ENCODE results near the gene ETV6. TPM values are rescaled to one million over a fixed set of nuclear protein-coding genes. Genes with fewer than 3 reads are reported as not detected.

ETV6 gene
- total RNA-seq, 6 donors from 2014 or later = 22.2 to 93.2 (median 37.5) TPM

DNA sequence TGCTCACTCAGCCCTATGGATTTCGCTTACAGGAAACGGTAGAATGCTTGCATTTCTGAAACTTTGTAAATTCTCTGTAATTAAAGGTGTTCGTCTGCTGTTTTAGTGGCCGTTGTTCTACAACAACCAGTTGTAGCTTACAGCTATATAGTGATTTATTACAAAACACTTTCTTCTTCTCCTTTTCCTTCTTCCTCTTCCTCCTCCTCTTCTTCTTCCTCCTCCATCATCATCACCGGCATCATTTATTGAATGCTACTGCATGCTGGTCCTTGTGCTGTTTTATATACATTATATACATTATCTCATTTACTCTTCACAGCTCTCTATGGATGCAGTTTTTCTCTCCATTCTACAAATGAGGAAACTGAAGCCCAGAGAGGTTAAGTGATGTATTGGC lies 6.4 kb downstream of the ETV6 start:
- no peaks in the 10 kb centered on the region for H3K36me3 ChIP-seq
- no peaks in the 10 kb centered on the region for H3K27me3 ChIP-seq
- TF ChIP-seq POLR2AphosphoS5 (IDR thresholded peaks at IDR 0.05) (no peak), EP300 (IDR thresholded peaks at IDR 0.05) (no peak), CTCF (IDR thresholded peaks at IDR 0.05) (no peak), POLR2A (IDR thresholded peaks at IDR 0.05) (no peak)
- H3K4me3 ChIP-seq = no peak overlapping the region
- H3K27ac ChIP-seq = peak overlapping the region in 2 of 4 donors; percentile 14 to 40
- peaks cover 53 to 73% (median 61%) of the 10 kb centered on the region in 4 donors for H3K4me1 ChIP-seq
- no peaks in the 10 kb centered on the region for H3K9me3 ChIP-seq
- ATAC-seq (ENCODE audit: low FRiP score in 2 of 2) = no peak
- 74 to 80% methylated on average over 5 of the region's 5 CpGs for WGBS, 2 donors
- no peak for DNase-seq

DNA sequence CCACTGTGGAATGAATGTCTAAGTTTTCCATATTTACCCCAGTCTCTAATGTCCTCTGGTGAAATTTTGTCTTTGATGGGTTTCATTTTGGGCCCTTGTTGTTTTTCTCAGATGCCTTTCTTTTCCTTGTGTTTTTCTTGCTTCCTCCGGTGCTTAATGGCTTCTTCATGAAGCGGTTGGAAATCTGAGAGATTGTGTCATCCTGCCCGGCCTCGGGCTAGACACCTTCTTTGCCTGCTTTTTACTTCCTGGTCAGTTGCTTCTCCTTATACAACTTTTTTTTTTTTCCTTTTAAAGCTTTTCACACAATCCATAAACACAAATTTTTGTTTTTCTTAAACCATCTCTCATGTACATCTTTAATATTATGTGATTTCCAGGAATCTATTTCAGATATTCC lies 7.1 kb downstream of the ETV6 start:
- TF ChIP-seq EP300 (IDR thresholded peaks at IDR 0.05) (no peak), CTCF (IDR thresholded peaks at IDR 0.05) (no peak), POLR2A (IDR thresholded peaks at IDR 0.05) (no peak), POLR2AphosphoS5 (IDR thresholded peaks at IDR 0.05) (no peak)
- Histone ChIP-seq H3K4me3 (no peak overlapping the region), H3K27ac (peak overlapping the region in 2 of 4 donors; percentile 14 to 40), H3K36me3 (peaks cover 0 to under 1% (median 0%) of the 10 kb centered on the region in 4 donors), H3K9me3 (no peaks in the 10 kb centered on the region), H3K27me3 (no peaks in the 10 kb centered on the region), H3K4me1 (peaks cover 51 to 75% (median 65%) of the 10 kb centered on the region in 4 donors)
- 61 to 63% methylated on average over 4 of the region's 4 CpGs for WGBS, 2 donors
- DNase-seq (peak in 1 of 2 donors; percentile 51), ATAC-seq (ENCODE audit: low FRiP score in 2 of 2) (no peak)

GRCh38 chr12:11657511-11657910 lies 8.0 kb downstream of the ETV6 start:
- peaks cover 0 to 3% (median 0%) of the 10 kb centered on the region in 4 donors for H3K36me3 ChIP-seq
- TF ChIP-seq EP300 (IDR thresholded peaks at IDR 0.05) = no peak
- TF ChIP-seq POLR2AphosphoS5 (IDR thresholded peaks at IDR 0.05) = no peak
- TF ChIP-seq CTCF (IDR thresholded peaks at IDR 0.05) = no peak
- TF ChIP-seq POLR2A (IDR thresholded peaks at IDR 0.05) = no peak
- H3K27me3 ChIP-seq = no peaks in the 10 kb centered on the region
- no peak overlapping the region for H3K4me3 ChIP-seq
- H3K4me1 ChIP-seq = peaks cover 51 to 81% (median 67%) of the 10 kb centered on the region in 4 donors
- ATAC-seq (ENCODE audit: low FRiP score in 2 of 2) (no peak), DNase-seq (no peak)
- H3K9me3 ChIP-seq = no peaks in the 10 kb centered on the region
- 58 to 61% methylated on average over 6 of the region's 6 CpGs for WGBS, 2 donors
- H3K27ac ChIP-seq = no peak overlapping the region

DNA sequence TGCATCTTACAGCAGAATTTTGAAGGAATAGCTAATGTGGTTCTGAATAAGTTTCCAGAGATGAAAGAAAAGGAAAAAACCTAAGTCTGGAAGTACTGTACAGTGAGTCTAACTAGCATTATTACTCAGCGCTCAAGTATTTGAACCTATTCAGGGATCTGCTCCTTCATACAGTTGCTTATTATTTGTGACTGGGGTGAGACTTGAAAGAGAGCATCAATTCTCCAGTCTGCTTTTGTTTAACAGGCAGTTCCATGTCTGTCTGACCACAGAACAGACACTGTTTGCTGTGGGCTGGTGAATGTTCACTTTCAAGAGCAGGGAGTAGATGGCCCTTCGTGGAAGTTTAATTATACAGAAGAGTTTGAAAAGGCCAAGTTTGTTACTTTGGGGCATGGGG lies 9.3 kb downstream of the ETV6 start:
- no peak for TF ChIP-seq POLR2AphosphoS5 (IDR thresholded peaks at IDR 0.05)
- TF ChIP-seq EP300 (IDR thresholded peaks at IDR 0.05) = no peak
- TF ChIP-seq POLR2A (IDR thresholded peaks at IDR 0.05) = no peak
- no peak for TF ChIP-seq CTCF (IDR thresholded peaks at IDR 0.05)
- Histone ChIP-seq H3K27ac (no peak overlapping the region), H3K9me3 (no peaks in the 10 kb centered on the region), H3K4me3 (no peak overlapping the region), H3K36me3 (peaks cover 0 to 3% (median 0%) of the 10 kb centered on the region in 4 donors), H3K4me1 (peaks cover 47 to 81% (median 62%) of the 10 kb centered on the region in 4 donors), H3K27me3 (no peaks in the 10 kb centered on the region)
- DNase-seq (no peak), ATAC-seq (ENCODE audit: low FRiP score in 2 of 2) (peak in 1 of 2 donors; percentile 23)
- WGBS, 2 donors = 70 to 81% methylated on average over 2 of the region's 2 CpGs

DNA sequence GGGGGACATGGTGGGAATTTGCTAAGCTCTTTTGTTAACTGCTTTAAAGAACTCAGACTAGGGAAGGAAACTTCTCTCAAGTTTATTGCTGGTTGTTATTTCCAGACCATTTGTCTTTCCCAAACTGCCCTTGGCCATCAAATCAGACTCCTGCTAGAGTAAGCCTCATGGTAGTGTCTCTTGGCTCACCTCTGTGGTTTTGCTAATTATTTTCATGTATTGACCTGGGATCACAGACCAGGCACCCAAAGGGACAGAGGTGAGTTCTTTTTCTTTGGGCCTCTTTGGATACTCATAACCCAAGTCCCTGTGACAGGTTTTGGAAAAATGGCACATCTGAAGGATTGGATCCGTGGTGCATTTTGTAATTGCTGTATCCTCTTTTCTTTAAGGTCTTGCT lies 11.2 kb downstream of the ETV6 start:
- DNase-seq = no peak
- H3K36me3 ChIP-seq = peaks cover 0 to 3% (median 0%) of the 10 kb centered on the region in 4 donors
- 36 to 94% methylated on average over 1 of the region's 1 CpG for WGBS, 2 donors
- peaks cover 38 to 67% (median 52%) of the 10 kb centered on the region in 4 donors for H3K4me1 ChIP-seq
- no peak for TF ChIP-seq CTCF (IDR thresholded peaks at IDR 0.05)
- no peak for TF ChIP-seq POLR2A (IDR thresholded peaks at IDR 0.05)
- TF ChIP-seq POLR2AphosphoS5 (IDR thresholded peaks at IDR 0.05) = no peak
- no peak for TF ChIP-seq EP300 (IDR thresholded peaks at IDR 0.05)
- H3K4me3 ChIP-seq = no peak overlapping the region
- no peak overlapping the region for H3K27ac ChIP-seq
- H3K9me3 ChIP-seq = no peaks in the 10 kb centered on the region
- H3K27me3 ChIP-seq = no peaks in the 10 kb centered on the region
- no peak for ATAC-seq (ENCODE audit: low FRiP score in 2 of 2)

All from upper lobe of left lung (tissue), 6 donors.